Type B pancreatic cell (in vitro differentiated cells): Measurements from ENCODE around the gene CDK18. TPM values are rescaled to one million over a fixed set of nuclear protein-coding genes. Genes with fewer than 3 reads are reported as not detected.

Source experiments
- DNase-seq: peaks from one replicate; pipeline ENCODE4 v3.0.0; 2021; ENCODE audit warnings: mixed read lengths; ENCODE audit not compliant: unreplicated experiment; ENCODE audit errors: extremely low spot score
- H3K27ac Mint-ChIP-seq: 2 replicates; pipeline ENCODE4 v1.8.0; 2021; ENCODE audit warnings: mild to moderate bottlenecking, mixed read lengths
- H3K27me3 Mint-ChIP-seq: 2 replicates; pipeline ENCODE4 v1.8.0; 2021; ENCODE audit warnings: mixed read lengths
- H3K36me3 Mint-ChIP-seq: 2 replicates; pipeline ENCODE4 v1.8.0; 2021; ENCODE audit warnings: mixed read lengths
- H3K4me1 Mint-ChIP-seq: one replicate; pipeline ENCODE4 v1.8.0; 2021; ENCODE audit warnings: mixed read lengths; ENCODE audit not compliant: unreplicated experiment
- H3K4me3 Mint-ChIP-seq: 2 replicates; pipeline ENCODE4 v1.8.0; 2021; ENCODE audit warnings: mild to moderate bottlenecking, mixed read lengths
- H3K9me3 Mint-ChIP-seq: 2 replicates; pipeline ENCODE4 v1.8.0; 2021; ENCODE audit warnings: mixed read lengths
- CTCF ChIP-seq: fragments of 200-600 bp; sonication (generic); conservative IDR thresholded peaks from 2 replicates; pipeline ENCODE4 v1.5.0; 2021; ENCODE audit warnings: antibody characterized with exemption, mild to moderate bottlenecking
- total RNA-seq: library from RNA; stranded (reverse); gene quantifications from 2 replicates; pipeline ENCODE4 v1.2.1, GENCODE V29; 2021; ENCODE audit warnings: low replicate concordance

Gene CDK18
- total RNA-seq, 1 donor from 2014 or later = 19.3 TPM

GRCh38 chr1:205492201-205492667 lies 12.2 kb upstream of the CDK18 start:
- Mint-ChIP-seq H3K36me3 (no peaks in the 10 kb centered on the region), H3K4me3 (no peak overlapping the region), H3K27me3 (peaks cover 19% of the 10 kb centered on the region), H3K9me3 (no peaks in the 10 kb centered on the region), H3K27ac (no peak overlapping the region), H3K4me1 (peaks cover 15% of the 10 kb centered on the region)
- no peak for TF ChIP-seq CTCF
- DNase-seq = no peak

- no peak for TF ChIP-seq CTCF
- no peaks in the 10 kb centered on the region for H3K36me3 Mint-ChIP-seq
- peaks cover 15% of the 10 kb centered on the region for H3K4me1 Mint-ChIP-seq
- no peak overlapping the region for H3K27ac Mint-ChIP-seq
- H3K4me3 Mint-ChIP-seq = no peak overlapping the region
- no peaks in the 10 kb centered on the region for H3K9me3 Mint-ChIP-seq
- DNase-seq = no peak
- peaks cover 22% of the 10 kb centered on the region for H3K27me3 Mint-ChIP-seq
These were observed 11.7 kb upstream of the CDK18 start for GRCh38 chr1:205492774-205493173.

- Mint-ChIP-seq H3K4me1 (peaks cover 10% of the 10 kb centered on the region), H3K36me3 (no peaks in the 10 kb centered on the region), H3K9me3 (no peaks in the 10 kb centered on the region), H3K27me3 (peaks cover 19% of the 10 kb centered on the region), H3K4me3 (no peak overlapping the region), H3K27ac (no peak overlapping the region)
- no peak for DNase-seq
- no peak for TF ChIP-seq CTCF
These were observed 11.0 kb upstream of the CDK18 start for GRCh38 chr1:205493241-205494085.

- Mint-ChIP-seq H3K36me3 (no peaks in the 10 kb centered on the region), H3K4me1 (peaks cover 10% of the 10 kb centered on the region), H3K9me3 (no peaks in the 10 kb centered on the region), H3K27me3 (peaks cover 16% of the 10 kb centered on the region), H3K4me3 (no peak overlapping the region), H3K27ac (no peak overlapping the region)
- DNase-seq = no peak
- TF ChIP-seq CTCF = no peak
These were observed 10.4 kb upstream of the CDK18 start for GRCh38 chr1:205494115-205494514.

GRCh38 chr1:205495237-205495823 lies 9.1 kb upstream of the CDK18 start:
- Mint-ChIP-seq H3K27ac (no peak overlapping the region), H3K27me3 (peaks cover 10% of the 10 kb centered on the region), H3K4me3 (no peak overlapping the region), H3K9me3 (no peaks in the 10 kb centered on the region), H3K36me3 (no peaks in the 10 kb centered on the region), H3K4me1 (peaks cover 10% of the 10 kb centered on the region)
- DNase-seq = no peak
- no peak for TF ChIP-seq CTCF
